H1 (cell line): ENCODE data around the gene OLFML2A. TPM values are rescaled to one million over a fixed set of nuclear protein-coding genes. Genes with fewer than 3 reads are reported as not detected.
A peak's percentile ranks its signal among the peaks of the same experiment; 100 is the strongest.

ENCODE experiments used
- CTCF ChIA-PET: fragments of 300-600 bp; sonication (Branson Sonifier 250); formaldehyde crosslinking; loops from one replicate; lab custom pipeline; 2021; ENCODE audit not compliant: partially characterized antibody; lab: Charles Lee
- POLR2A ChIA-PET: fragments of 300-600 bp; sonication (Branson Sonifier 250); formaldehyde crosslinking; loops from one replicate; lab custom pipeline; 2021; ENCODE audit warnings: inconsistent platforms; ENCODE audit not compliant: partially characterized antibody; lab: Charles Lee
- DNase-seq, 2 experiments: peaks; one replicate each; pipeline versions ENCODE4 v3.0.0 to v3.0.0-alpha.2; 2010 to 2022; ENCODE audit warnings: low spot score in 2 of 2, low read depth in 1 of 2, mixed read lengths in 1 of 2
- FAIRE-seq: peaks from 2 replicates; lab custom pipeline; 2011; peaks lifted over from hg19 to GRCh38; lab: Jason Lieb, UNC
- H2AFZ ChIP-seq: 2 replicates; pipeline ENCODE4 v1.8.1; 2012; ENCODE audit warnings: low read length, inconsistent platforms
- H2AK5ac ChIP-seq: 2 replicates; pipeline ENCODE4 v1.6.1; 2013; ENCODE audit warnings: low read depth, low read length
- H2BK120ac ChIP-seq: replicated peaks from 2 replicates; pipeline ENCODE3; 2013; ENCODE audit warnings: low read depth, low read length, inconsistent platforms
- H2BK12ac ChIP-seq: 2 replicates; pipeline ENCODE4 v1.6.1; 2013; ENCODE audit warnings: low read depth, low read length
- H2BK15ac ChIP-seq: 2 replicates; pipeline ENCODE4 v1.6.1; 2013; ENCODE audit warnings: low read length
- H2BK20ac ChIP-seq: 2 replicates; pipeline ENCODE4 v1.6.1; 2013; ENCODE audit warnings: low read length
- H2BK5ac ChIP-seq: 2 replicates; pipeline ENCODE4 v1.6.1; 2013; ENCODE audit warnings: low read depth, low read length
- H3K14ac ChIP-seq: 2 replicates; pipeline ENCODE4 v1.6.1; 2013; ENCODE audit warnings: inconsistent platforms; ENCODE audit not compliant: insufficient read length
- H3K18ac ChIP-seq: 2 replicates; pipeline ENCODE4 v1.6.1; 2013; ENCODE audit warnings: low read length; ENCODE audit errors: extremely low read depth
- H3K23ac ChIP-seq: 2 replicates; pipeline ENCODE4 v1.6.1; 2013; ENCODE audit warnings: inconsistent platforms; ENCODE audit not compliant: insufficient read length
- H3K23me2 ChIP-seq: 2 replicates; pipeline ENCODE4 v1.6.1; 2013; ENCODE audit warnings: low read depth, low read length
- H3K27ac ChIP-seq: 2 replicates; pipeline ENCODE4 v1.6.1; 2011; ENCODE audit warnings: low read depth, low read length, inconsistent platforms
- H3K27me3 ChIP-seq, 4 experiments: replicated peaks in 1 of 4; 1 replicate in 1 of 4; 2 replicates in 3 of 4; pipeline versions ENCODE4 v1.6.1 to v1.8.1; 2011 to 2013; ENCODE audit warnings: low read length in 3 of 4, mild to moderate bottlenecking in 3 of 4, inconsistent platforms in 2 of 4, mixed read lengths in 2 of 4, moderate library complexity in 1 of 4; ENCODE audit not compliant: control insufficient read depth in 3 of 4, insufficient read depth in 3 of 4; ENCODE audit errors: extremely low read depth in 1 of 4
- H3K36me3 ChIP-seq, 4 experiments: 2 replicates each; pipeline versions ENCODE4 v1.6.1 to v1.8.1; 2011 to 2013; ENCODE audit warnings: mild to moderate bottlenecking in 4 of 4, low read length in 3 of 4, moderate library complexity in 2 of 4, control low read depth in 1 of 4, inconsistent platforms in 1 of 4; ENCODE audit not compliant: insufficient read depth in 4 of 4, control insufficient read depth in 2 of 4
- H3K4ac ChIP-seq: replicated peaks from 2 replicates; pipeline ENCODE3; 2013; ENCODE audit warnings: low read length, low read depth, mixed read lengths, inconsistent platforms; ENCODE audit not compliant: insufficient read length
- H3K4me1 ChIP-seq, 4 experiments: replicated peaks in 1 of 4; 1 replicate in 1 of 4; 2 replicates in 3 of 4; pipeline versions ENCODE4 v1.6.1 to v1.8.1; 2011 to 2013; ENCODE audit warnings: low read length in 3 of 4, inconsistent platforms in 2 of 4, mixed read lengths in 1 of 4; ENCODE audit not compliant: insufficient read depth in 4 of 4, control insufficient read depth in 3 of 4
- H3K4me2 ChIP-seq, 2 experiments: 2 replicates each; pipeline versions ENCODE4 v1.6.1 to v1.8.1; 2011 to 2013; ENCODE audit warnings: low read depth in 2 of 2, low read length in 2 of 2, control low read depth in 1 of 2, inconsistent platforms in 1 of 2, mild to moderate bottlenecking in 1 of 2; ENCODE audit not compliant: insufficient read depth in 1 of 2
- H3K4me3 ChIP-seq, 4 experiments: fragments of 200-600, 300-600 bp in 1 of 4; sonication (generic), shearing (Covaris generic), sonication (Bioruptor Twin) in 1 of 4; 2 replicates each; pipeline versions ENCODE4 v1.5.1 to v1.8.1; 2011 to 2016; ENCODE audit warnings: low read length in 4 of 4, low read depth in 3 of 4, control low read depth in 2 of 4, inconsistent platforms in 2 of 4, mild to moderate bottlenecking in 2 of 4, mixed read lengths in 1 of 4, moderate library complexity in 1 of 4; ENCODE audit not compliant: insufficient read depth in 2 of 4; ENCODE audit errors: extremely low read depth in 1 of 4
- H3K56ac ChIP-seq: replicated peaks from 2 replicates; pipeline ENCODE3; 2013; ENCODE audit warnings: low read depth, mild to moderate bottlenecking, mixed read lengths, low read length, inconsistent platforms; ENCODE audit not compliant: insufficient read length
- H3K79me1 ChIP-seq: 2 replicates; pipeline ENCODE4 v1.6.1; 2013; ENCODE audit warnings: low read depth, low read length, control low read depth
- H3K79me2 ChIP-seq, 2 experiments: 2 replicates each; pipeline versions ENCODE4 v1.6.1 to v1.8.1; 2012 to 2013; ENCODE audit warnings: low read length in 2 of 2, mild to moderate bottlenecking in 2 of 2, inconsistent platforms in 1 of 2; ENCODE audit not compliant: insufficient read depth in 2 of 2, control insufficient read depth in 1 of 2
- H3K9ac ChIP-seq, 4 experiments: replicated peaks in 1 of 4; 1 replicate in 1 of 4; 2 replicates in 3 of 4; pipeline versions ENCODE4 v1.6.1 to v1.8.1; 2011 to 2013; ENCODE audit warnings: low read depth in 3 of 4, low read length in 3 of 4, control low read depth in 2 of 4, mild to moderate bottlenecking in 2 of 4, moderate library complexity in 2 of 4, inconsistent platforms in 1 of 4; ENCODE audit errors: extremely low read depth in 1 of 4
- H3K9me3 ChIP-seq, 2 experiments: 2 replicates each; pipeline versions ENCODE4 v1.6.1 to v1.8.1; 2012 to 2013; ENCODE audit warnings: mild to moderate bottlenecking in 2 of 2, moderate library complexity in 2 of 2, control low read depth in 1 of 2, inconsistent platforms in 1 of 2, low read depth in 1 of 2, low read length in 1 of 2, mixed read lengths in 1 of 2; ENCODE audit not compliant: insufficient read depth in 2 of 2
- H4K20me1 ChIP-seq, 2 experiments: replicated peaks in 1 of 2; 2 replicates each; pipeline versions ENCODE3 to v1.8.1; 2011 to 2013; ENCODE audit warnings: inconsistent platforms in 2 of 2, low read length in 2 of 2, mild to moderate bottlenecking in 1 of 2; ENCODE audit not compliant: insufficient read depth in 2 of 2, control insufficient read depth in 1 of 2
- H4K5ac ChIP-seq: 2 replicates; pipeline ENCODE4 v1.6.1; 2013; ENCODE audit warnings: low read length, low read depth, mixed read lengths, inconsistent platforms; ENCODE audit not compliant: insufficient read length
- H4K8ac ChIP-seq: 2 replicates; pipeline ENCODE4 v1.8.0; 2013; ENCODE audit warnings: mild to moderate bottlenecking, moderate library complexity, low read length, inconsistent platforms; ENCODE audit not compliant: insufficient read depth; ENCODE audit errors: extremely low read depth
- H4K91ac ChIP-seq: replicated peaks from 2 replicates; pipeline ENCODE3; 2013; ENCODE audit warnings: low read length, mixed read lengths, inconsistent platforms; ENCODE audit not compliant: insufficient read length
- ASH2L ChIP-seq: fragments of 200-600, 300-600 bp; sonication (generic); IDR thresholded peaks from one replicate; pipeline ENCODE4 v1.7.1; 2017; ENCODE audit warnings: low read length
- CHD1 ChIP-seq: IDR thresholded peaks from 2 replicates; pipeline ENCODE4 v1.6.1; 2012; ENCODE audit warnings: low read depth, low read length, improper control_type of control experiment
- E2F6 ChIP-seq: IDR thresholded peaks from 2 replicates; pipeline ENCODE4 v1.6.1; 2012; ENCODE audit warnings: inconsistent platforms
- KDM5A ChIP-seq: fragments of 200-600 bp; IDR thresholded peaks from 2 replicates; pipeline ENCODE4 v1.7.1; 2012; ENCODE audit warnings: mild to moderate bottlenecking, low read length, inconsistent platforms, mixed read lengths
- MAX ChIP-seq: IDR thresholded peaks from 2 replicates; pipeline ENCODE4 v1.6.1; 2012; ENCODE audit warnings: inconsistent platforms
- SIRT6 ChIP-seq: IDR thresholded peaks from one replicate; pipeline ENCODE4 v1.7.1; 2012; ENCODE audit warnings: low read length, inconsistent platforms
- SP2 ChIP-seq: IDR thresholded peaks from 2 replicates; pipeline ENCODE4 v1.6.1; 2012; ENCODE audit warnings: mild to moderate bottlenecking, low read length, inconsistent platforms
- SUZ12 ChIP-seq: fragments of 200-600 bp; sonication (generic); IDR thresholded peaks from 2 replicates; pipeline ENCODE4 v1.6.1; 2012; ENCODE audit warnings: mild to moderate bottlenecking, inconsistent platforms, low read length, moderate library complexity, mixed read lengths
- TEAD4 ChIP-seq: IDR thresholded peaks from 2 replicates; pipeline ENCODE4 v1.6.1; 2012; ENCODE audit warnings: low read depth, low read length, inconsistent platforms, mixed read lengths
- ZNF274 ChIP-seq: IDR thresholded peaks from 2 replicates; pipeline ENCODE4 v1.7.0; 2012; ENCODE audit warnings: low read length, borderline replicate concordance; ENCODE audit errors: extremely low read depth
- WGBS, 2 experiments: shearing (Covaris generic) in 1 of 2; methylation state at CpG; one replicate each; pipeline versions ENCODE4 v1.1.6 to v1.1.7; 2013 to 2015; ENCODE audit warnings: low lambda C conversion rate in 2 of 2, mixed read lengths in 2 of 2, inconsistent platforms in 1 of 2, low coverage in 1 of 2, missing lambda C conversion rate in 1 of 2; ENCODE audit not compliant: insufficient replicate concordance in 2 of 2, insufficient coverage in 1 of 2, insufficient read length in 1 of 2; ENCODE audit errors: extremely low coverage in 1 of 2, missing lambda C conversion rate in 1 of 2; 5-methylcytosine and 5-hydroxymethylcytosine counted together
- polyA plus RNA-seq, 7 experiments: library from polyadenylated mRNA; depleted of rRNA in 3 of 7; stranded (reverse) in 5 of 7; unstranded in 2 of 7; fragments of >200 nt in 5 of 7; fragments of 200-250 nt in 2 of 7; gene quantifications; 1 replicate in 5 of 7; 2 replicates in 1 of 7; 4 replicates in 1 of 7; pipeline versions ENCODE4 v1.2.1 to v1.2.3, GENCODE V29; 2011 to 2013; ENCODE audit warnings: missing spikeins in 2 of 7, mixed read lengths in 2 of 7
- total RNA-seq: library from RNA; stranded (reverse); fragmentation: NEBNext Ultra II Directional; extraction: Animal tissue kit (Norgen Biotek cat#: 25700); gene quantifications from 2 replicates; pipeline ENCODE4 v1.2.1, GENCODE V29; 2021

OLFML2A gene
- total and polyA plus RNA-seq, 2 of the 8 experiments (the other 6 are each of a cell fraction or from before 2014, with no cell fraction given) = 7.8 to 11.5 TPM

GRCh38 chr9:124852121-124852828, 75.3 kb downstream of the OLFML2A start:
- no peak for FAIRE-seq
- ChIA-PET CTCF (interaction anchor here (0.6 to 42.1 kb wide), 44 partner anchors 10 to 502 kb away, joined by 3 to 1529 read pairs (median 6); partner anchors contain the start of genes ARPC5L, NR6A1, OLFML2A and RPL35), POLR2A (interaction anchor here (0.7 to 25.5 kb wide), 10 partner anchors 9 to 78 kb away, joined by 4 to 573 read pairs (median 4); partner anchors contain the start of genes ARPC5L, NR6A1, OLFML2A and RPL35)

More at GRCh38 chr9:124852121-124852828, 75.3 kb downstream of the OLFML2A start:
- H2BK20ac ChIP-seq = 0 out of 2 replicates have a peak overlapping the region, but pooled peaks have one; percentile 80
- peaks cover 7 to 11% of the 10 kb centered on the region in 2 experiments for H4K20me1 ChIP-seq
- H2BK120ac ChIP-seq = no peak overlapping the region
- H3K4me1 ChIP-seq = 0 out of 7 replicates have a peak, but pooled peaks cover 0 to 3% (median under 1%) of the 10 kb centered on the region in 4 experiments
- H3K23ac ChIP-seq = no peak overlapping the region
- no peak overlapping the region for H3K9ac ChIP-seq
- no peak overlapping the region for H2AK5ac ChIP-seq
- H3K23me2 ChIP-seq = no peaks in the 10 kb centered on the region; the same call in 1 of the 2 replicates
- no peaks in the 10 kb centered on the region for H3K9me3 ChIP-seq
- no peak overlapping the region for H3K4ac ChIP-seq
- peak overlapping the region in 3 of 4 experiments; percentile 43 to 61 (median 54); a peak in 4 of 8 replicates for H3K4me3 ChIP-seq
- 88% methylated on average over 13 of the region's 13 CpGs; no CpG with 5 or more reads in 1 of the 2 experiments for WGBS, 2 experiments
- peak overlapping the region; percentile 50; the same call in 1 of the 2 replicates for H2BK12ac ChIP-seq
- no peak overlapping the region for H2BK15ac ChIP-seq
- H4K5ac ChIP-seq = no peak overlapping the region
- H3K79me2 ChIP-seq = no peaks in the 10 kb centered on the region
- no peak overlapping the region for H4K91ac ChIP-seq
- no peak overlapping the region for H4K8ac ChIP-seq
- H2BK5ac ChIP-seq = no peak overlapping the region; the same call in 1 of the 2 replicates
- no peaks in the 10 kb centered on the region for H3K27me3 ChIP-seq
- H3K18ac ChIP-seq = no peak overlapping the region
- H3K56ac ChIP-seq = no peak overlapping the region
- peak overlapping the region; percentile 4 to 88; a peak in 2 of 4 replicates for H3K4me2 ChIP-seq
- no peak overlapping the region for H3K27ac ChIP-seq
- no peak overlapping the region for H2AFZ ChIP-seq
- TF ChIP-seq TEAD4 (no peak), KDM5A (no peak), ZNF274 (no peak), ASH2L (no peak), E2F6 (no peak), SP2 (no peak), SIRT6 (no peak), SUZ12 (no peak), CHD1 (no peak), MAX (no peak)
- peaks cover 2 to 7% (median 3%) of the 10 kb centered on the region in 4 experiments; a peak in 6 of 8 replicates for H3K36me3 ChIP-seq
- no peaks in the 10 kb centered on the region for H3K79me1 ChIP-seq
- DNase-seq = no peak
- H3K14ac ChIP-seq = no peak overlapping the region
